Measurements from ENCODE around the gene ZNF546.

DNA sequence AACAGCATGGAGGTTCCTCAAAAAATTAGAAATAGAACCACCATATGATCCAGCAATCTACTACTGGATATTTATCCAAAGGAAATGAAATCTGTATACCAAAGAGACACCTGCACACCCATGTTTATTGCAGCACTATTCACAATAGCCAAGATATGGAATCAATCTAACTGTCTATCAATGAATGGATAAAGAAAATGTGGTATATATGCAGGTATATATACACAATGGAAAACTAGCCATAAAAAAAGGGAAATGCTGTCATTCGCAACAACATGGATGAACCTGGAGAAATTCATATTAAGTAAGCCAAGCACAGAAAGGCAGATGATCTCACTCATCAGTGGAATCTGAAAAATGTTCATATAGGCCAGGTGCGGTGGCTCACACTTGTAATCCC, 56.6 kb downstream of the ZNF546 start:
- TF ChIP-seq, protein P1, sequence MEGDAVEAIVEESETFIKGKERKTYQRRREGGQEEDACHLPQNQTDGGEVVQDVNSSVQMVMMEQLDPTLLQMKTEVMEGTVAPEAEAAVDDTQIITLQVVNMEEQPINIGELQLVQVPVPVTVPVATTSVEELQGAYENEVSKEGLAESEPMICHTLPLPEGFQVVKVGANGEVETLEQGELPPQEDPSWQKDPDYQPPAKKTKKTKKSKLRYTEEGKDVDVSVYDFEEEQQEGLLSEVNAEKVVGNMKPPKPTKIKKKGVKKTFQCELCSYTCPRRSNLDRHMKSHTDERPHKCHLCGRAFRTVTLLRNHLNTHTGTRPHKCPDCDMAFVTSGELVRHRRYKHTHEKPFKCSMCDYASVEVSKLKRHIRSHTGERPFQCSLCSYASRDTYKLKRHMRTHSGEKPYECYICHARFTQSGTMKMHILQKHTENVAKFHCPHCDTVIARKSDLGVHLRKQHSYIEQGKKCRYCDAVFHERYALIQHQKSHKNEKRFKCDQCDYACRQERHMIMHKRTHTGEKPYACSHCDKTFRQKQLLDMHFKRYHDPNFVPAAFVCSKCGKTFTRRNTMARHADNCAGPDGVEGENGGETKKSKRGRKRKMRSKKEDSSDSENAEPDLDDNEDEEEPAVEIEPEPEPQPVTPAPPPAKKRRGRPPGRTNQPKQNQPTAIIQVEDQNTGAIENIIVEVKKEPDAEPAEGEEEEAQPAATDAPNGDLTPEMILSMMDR (IDR thresholded peaks at IDR 0.05; ENCODE audit: borderline replicate concordance, extremely low read depth, low read length, poor library complexity, severe bottlenecking), result no peak
- no peak for TF ChIP-seq EZH2 (IDR thresholded peaks at IDR 0.05; ENCODE audit: borderline replicate concordance, low read depth, low read length, severe bottlenecking)
